ENCODE data around the gene EHD4.

DNA sequence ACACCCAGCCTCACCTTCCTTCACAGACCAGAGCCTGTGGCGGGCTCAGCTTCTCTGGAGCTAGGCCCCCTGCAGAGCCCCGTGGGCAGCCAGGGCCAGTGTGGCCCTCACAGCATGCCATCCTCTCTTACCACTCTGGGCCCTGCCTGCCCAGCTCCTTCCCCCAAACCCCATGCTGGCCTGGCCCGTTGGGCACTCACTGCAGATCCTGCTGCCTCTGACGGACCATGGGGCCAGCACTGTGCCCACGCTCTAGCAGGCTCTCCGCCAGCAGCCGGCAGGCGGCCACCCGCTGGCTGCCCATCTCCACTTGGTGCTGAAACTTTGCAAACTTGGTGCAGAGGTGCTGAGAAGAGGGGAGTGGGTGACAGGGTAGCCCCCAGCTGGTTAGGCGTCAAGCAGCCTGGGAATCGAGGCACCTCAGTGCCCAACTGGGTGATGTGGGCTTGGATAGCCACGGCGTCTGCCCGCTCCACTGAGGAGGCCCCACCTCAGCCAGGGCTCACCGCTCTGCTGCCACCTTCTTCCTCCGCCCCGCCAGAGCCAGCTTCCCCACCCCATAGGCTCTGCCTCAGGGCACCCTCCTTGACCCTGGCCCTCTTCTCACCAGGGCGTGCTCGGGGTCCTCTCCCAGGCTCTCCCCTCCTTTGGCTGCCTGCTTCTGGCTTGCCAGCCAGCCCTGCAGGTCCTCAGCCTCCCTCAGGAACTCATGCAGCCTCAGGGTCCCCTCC lies 101.0 kb downstream of the EHD4 start:
- TF ChIP-seq, protein P1, sequence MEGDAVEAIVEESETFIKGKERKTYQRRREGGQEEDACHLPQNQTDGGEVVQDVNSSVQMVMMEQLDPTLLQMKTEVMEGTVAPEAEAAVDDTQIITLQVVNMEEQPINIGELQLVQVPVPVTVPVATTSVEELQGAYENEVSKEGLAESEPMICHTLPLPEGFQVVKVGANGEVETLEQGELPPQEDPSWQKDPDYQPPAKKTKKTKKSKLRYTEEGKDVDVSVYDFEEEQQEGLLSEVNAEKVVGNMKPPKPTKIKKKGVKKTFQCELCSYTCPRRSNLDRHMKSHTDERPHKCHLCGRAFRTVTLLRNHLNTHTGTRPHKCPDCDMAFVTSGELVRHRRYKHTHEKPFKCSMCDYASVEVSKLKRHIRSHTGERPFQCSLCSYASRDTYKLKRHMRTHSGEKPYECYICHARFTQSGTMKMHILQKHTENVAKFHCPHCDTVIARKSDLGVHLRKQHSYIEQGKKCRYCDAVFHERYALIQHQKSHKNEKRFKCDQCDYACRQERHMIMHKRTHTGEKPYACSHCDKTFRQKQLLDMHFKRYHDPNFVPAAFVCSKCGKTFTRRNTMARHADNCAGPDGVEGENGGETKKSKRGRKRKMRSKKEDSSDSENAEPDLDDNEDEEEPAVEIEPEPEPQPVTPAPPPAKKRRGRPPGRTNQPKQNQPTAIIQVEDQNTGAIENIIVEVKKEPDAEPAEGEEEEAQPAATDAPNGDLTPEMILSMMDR (conservative IDR thresholded peaks at IDR 0.05 in 1 of 2, IDR thresholded peaks at IDR 0.05 in 1 of 2; ENCODE audit: low read depth in 1 of 2, low read length in 2 of 2): no peak
- TF ChIP-seq EZH2 (IDR thresholded peaks at IDR 0.05; ENCODE audit: low read length, missing control alignments): no peak

All from fibroblast of lung (primary cell).